Fibroblast of villous mesenchyme (primary cell): ENCODE results near the gene GRM8. TPM values are rescaled to one million over a fixed set of nuclear protein-coding genes. Genes with fewer than 3 reads are reported as not detected.

Experiments
- DNase-seq: peaks from one replicate; pipeline ENCODE4 v3.0.0-alpha.2; 2010; ENCODE audit warnings: low read depth
- H3K4me3 ChIP-seq: 2 replicates; pipeline ENCODE4 v1.5.1; 2011; ENCODE audit warnings: low read depth, mild to moderate bottlenecking, low read length
- CTCF ChIP-seq: IDR thresholded peaks from 2 replicates; pipeline ENCODE4 v1.5.1; 2012; ENCODE audit warnings: low read depth, mild to moderate bottlenecking, low read length; ENCODE audit not compliant: insufficient read depth
- total RNA-seq: library from RNA; depleted of rRNA; stranded (reverse); fragments of >200 nt; gene quantifications from 2 replicates; pipeline ENCODE4 v1.2.3, GENCODE V29; 2012

GRM8 gene
- total RNA-seq, 1 donor: not detected

- H3K4me3 ChIP-seq: no peak overlapping the region
- DNase-seq: no peak
- no peak for TF ChIP-seq CTCF
Measured at GRCh38 chr7:126557271-126557670, 695.5 kb downstream of the GRM8 start.

- no peak overlapping the region for H3K4me3 ChIP-seq
- no peak for TF ChIP-seq CTCF
- DNase-seq: no peak
Measured at GRCh38 chr7:126541406-126541805, 711.3 kb downstream of the GRM8 start.

GRCh38 chr7:126535176-126535575, 717.6 kb downstream of the GRM8 start:
- no peak for DNase-seq
- H3K4me3 ChIP-seq: no peak overlapping the region
- TF ChIP-seq CTCF: no peak

GRCh38 chr7:126533715-126534114, 719.0 kb downstream of the GRM8 start:
- no peak overlapping the region for H3K4me3 ChIP-seq
- TF ChIP-seq CTCF: no peak
- no peak for DNase-seq

GRCh38 chr7:126529833-126530232, 722.9 kb downstream of the GRM8 start:
- DNase-seq: no peak
- no peak overlapping the region for H3K4me3 ChIP-seq

GRCh38 chr7:126529254-126529653, 723.5 kb downstream of the GRM8 start:
- no peak for DNase-seq
- TF ChIP-seq CTCF: no peak
- no peak overlapping the region for H3K4me3 ChIP-seq

More at GRCh38 chr7:126529833-126530232, 722.9 kb downstream of the GRM8 start:
- no peak for TF ChIP-seq CTCF

- H3K4me3 ChIP-seq: no peak overlapping the region
- no peak for TF ChIP-seq CTCF
- no peak for DNase-seq
Measured at GRCh38 chr7:126525906-126526305, 726.8 kb downstream of the GRM8 start.
